ENCODE data around the gene LIPT1.

Gene LIPT1

DNA sequence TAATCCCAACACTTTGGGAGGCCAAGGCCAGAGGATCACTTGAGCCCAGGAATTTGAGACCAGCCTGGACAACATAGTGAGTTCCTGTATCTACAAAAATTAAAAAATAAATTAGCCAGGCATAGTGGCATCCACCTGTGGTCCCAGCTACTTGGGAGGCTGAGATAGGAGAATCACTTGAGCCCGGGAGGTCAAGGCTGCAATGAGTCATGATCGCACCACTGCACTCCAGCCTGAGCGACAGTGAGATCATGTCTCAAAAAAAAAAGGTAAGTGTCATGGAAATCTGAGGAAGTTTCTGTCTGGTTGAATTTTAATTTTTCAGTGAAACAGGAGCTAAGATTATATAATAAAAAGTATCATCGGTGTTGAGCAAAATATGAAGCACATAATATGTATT is 15.8 kb upstream of the LIPT1 start:
- TF ChIP-seq, protein P1, sequence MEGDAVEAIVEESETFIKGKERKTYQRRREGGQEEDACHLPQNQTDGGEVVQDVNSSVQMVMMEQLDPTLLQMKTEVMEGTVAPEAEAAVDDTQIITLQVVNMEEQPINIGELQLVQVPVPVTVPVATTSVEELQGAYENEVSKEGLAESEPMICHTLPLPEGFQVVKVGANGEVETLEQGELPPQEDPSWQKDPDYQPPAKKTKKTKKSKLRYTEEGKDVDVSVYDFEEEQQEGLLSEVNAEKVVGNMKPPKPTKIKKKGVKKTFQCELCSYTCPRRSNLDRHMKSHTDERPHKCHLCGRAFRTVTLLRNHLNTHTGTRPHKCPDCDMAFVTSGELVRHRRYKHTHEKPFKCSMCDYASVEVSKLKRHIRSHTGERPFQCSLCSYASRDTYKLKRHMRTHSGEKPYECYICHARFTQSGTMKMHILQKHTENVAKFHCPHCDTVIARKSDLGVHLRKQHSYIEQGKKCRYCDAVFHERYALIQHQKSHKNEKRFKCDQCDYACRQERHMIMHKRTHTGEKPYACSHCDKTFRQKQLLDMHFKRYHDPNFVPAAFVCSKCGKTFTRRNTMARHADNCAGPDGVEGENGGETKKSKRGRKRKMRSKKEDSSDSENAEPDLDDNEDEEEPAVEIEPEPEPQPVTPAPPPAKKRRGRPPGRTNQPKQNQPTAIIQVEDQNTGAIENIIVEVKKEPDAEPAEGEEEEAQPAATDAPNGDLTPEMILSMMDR (IDR thresholded peaks at IDR 0.05; ENCODE audit: low read depth, low read length): no peak
- DNase-seq (ENCODE audit: extremely low read depth, low read depth): no peak

DNA sequence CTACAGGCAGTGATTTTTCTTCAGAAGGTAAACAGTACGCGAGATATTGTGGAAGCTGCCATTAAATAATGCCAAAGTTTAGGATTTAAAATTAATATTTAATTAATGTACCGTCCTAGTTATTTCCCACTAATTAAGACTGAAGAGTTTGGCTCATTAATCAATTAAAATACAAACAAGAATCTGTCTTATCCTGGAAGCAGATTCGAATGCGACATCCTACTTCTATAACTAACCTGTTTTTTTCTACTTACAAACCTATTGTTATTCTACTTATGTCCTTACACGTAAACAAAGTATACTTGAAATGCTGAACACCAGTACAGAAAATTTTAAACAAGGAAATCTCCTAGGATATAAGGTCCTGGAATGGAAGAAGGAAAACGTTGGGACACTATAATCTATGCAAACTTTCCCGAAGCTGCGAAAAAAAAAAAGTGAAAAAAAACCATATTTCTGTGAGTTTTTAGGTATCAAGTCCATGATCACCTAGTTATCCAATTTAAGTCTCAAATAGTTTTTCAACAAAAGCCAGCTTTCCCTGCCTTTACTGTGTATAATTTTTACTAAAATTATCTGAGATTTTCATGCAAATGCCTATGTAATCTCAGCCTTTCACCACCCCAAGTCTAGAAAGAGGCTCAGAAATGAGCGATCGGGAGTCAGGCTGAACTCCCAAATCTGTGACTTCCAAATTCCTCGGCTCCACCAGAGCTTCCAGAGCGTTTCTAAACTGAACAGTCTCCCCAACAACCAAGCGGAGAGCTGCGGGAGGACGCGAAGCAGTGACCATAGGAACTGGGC is 14.5 kb upstream of the LIPT1 start:
- DNase-seq (ENCODE audit: extremely low read depth, low read depth): no peak

DNA sequence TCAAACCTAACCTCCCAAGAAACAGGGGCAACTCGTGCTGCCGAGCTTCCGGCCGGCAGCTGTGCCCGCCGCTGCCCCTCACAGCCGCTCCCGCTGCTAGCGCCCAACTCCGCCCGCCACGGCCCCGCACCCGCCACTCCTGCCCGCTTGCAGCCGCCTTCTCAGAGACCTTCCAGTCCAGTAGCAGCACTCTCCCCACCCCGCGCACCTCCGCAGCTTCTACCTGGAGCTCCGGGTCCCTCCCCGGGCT is 14.0 kb upstream of the LIPT1 start:
- TF ChIP-seq, protein P1 (IDR thresholded peaks at IDR 0.05; ENCODE audit: low read depth, low read length): no peak
- no peak for DNase-seq (ENCODE audit: extremely low read depth, low read depth)

More for the DNA sequence above, 14.5 kb upstream of the LIPT1 start:
- TF ChIP-seq, protein P1 (IDR thresholded peaks at IDR 0.05; ENCODE audit: low read depth, low read length): no peak

DNA sequence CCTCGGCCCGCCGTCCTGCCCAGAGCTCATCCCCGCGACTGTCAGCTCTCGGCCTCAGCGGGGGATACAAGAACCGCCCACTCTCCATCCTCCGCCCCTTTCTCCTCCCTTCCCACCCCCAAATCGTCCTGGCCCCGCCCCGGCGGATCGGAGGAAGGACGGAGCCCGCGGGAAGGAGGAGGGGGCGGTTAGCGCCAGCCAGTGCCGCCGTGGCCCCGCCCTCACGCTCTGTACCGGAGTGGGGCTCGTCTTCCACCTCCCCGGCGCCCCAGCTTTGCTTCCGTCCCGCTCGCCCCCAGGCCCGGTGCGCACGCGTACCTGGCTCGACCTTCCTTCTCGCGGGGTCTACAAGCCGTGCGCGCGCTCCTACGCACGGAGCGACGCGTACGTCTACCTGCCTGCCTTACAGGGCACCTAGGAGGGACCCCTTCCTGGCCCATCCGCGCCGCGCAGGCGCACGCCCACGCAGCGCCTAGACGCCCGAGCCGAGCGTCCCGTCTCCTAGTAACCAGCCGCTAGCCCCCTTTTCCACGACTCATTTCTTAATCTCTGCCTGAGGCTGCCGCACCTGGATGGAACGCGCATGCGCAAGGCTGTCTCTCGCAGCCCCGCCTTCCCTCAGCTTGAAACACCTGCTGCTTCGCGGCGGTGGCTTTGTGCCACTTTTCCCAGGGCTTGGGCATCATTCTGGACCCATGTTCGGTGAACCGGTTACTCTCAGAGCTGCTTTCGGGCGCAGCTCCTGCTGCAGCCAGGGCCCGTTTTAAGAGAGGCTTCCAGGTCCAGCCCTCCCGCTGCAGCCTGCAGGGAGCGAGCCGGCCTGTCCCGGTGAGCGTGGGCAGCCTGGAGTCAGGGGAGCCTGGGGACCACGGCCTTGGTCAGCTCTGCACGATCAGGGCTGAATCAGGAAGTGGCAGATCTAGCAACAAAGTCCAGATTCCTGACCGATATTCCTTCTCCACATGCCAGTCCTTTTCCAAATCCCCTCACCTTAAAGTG is 13.4 kb upstream of the LIPT1 start, which contains the start of gene C2orf15:
C2orf15 (plus strand) TSS at position 598 of the 999 bp plus-strand sequence. CDS start 8,852 bp downstream, outside the sequence.
- TF ChIP-seq, protein P1 (IDR thresholded peaks at IDR 0.05; ENCODE audit: low read depth, low read length): no peak
- peak; percentile 37 for DNase-seq (ENCODE audit: extremely low read depth, low read depth)

DNA sequence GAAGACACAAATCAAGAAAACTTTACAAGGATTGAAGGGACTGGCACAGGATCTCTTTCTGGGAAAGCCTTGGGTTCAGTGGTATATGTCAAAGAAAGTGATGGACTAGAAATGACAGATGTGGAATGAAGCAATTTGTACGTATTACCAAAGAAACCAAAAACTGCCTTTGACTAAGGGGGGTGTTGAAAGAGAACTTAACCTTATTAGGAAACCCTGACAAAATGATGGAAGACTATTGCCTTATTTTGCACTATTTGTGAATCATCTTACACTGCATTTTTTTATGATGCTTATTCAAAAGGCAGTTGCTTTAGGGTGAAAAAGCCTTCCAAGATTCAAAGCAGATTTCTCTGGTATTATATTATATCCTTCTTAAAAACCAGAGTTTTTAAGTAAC is 4.1 kb upstream of the LIPT1 start:
- TF ChIP-seq, protein P1 (IDR thresholded peaks at IDR 0.05; ENCODE audit: low read depth, low read length): no peak
- no peak for DNase-seq (ENCODE audit: extremely low read depth, low read depth)

DNA sequence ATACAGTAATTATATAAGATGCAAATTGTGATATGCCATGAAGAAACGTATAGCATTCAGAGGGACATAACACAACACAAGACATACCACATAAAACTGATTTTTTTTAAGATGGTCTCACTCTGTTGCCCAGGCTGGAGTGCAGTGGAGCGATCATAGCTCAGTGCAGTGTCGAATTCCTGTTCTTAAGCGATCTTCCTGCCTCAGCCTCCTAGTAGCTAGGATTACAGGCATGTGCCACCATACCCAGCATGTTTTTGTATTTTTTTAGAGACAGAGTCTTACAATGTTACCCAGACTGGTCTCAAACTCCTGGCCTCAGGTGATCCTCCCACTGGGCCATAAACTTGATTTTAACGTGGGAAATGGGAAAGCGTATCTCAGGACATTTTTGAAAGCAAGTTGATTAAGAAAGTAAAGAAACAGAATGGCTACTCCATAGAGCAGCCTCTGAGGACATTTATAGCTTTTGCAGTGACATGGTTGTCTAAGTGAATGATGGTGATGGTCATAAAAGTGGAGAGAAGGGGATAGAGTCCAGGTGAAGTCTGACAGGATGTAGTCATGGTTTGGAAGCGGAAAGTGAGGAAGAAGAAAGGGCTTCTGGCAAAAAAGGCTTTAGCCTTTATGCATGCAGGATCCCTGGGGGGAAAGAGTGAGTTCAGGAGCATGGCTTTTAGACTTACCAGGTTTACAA is 2.4 kb upstream of the LIPT1 start:
- DNase-seq (ENCODE audit: extremely low read depth, low read depth): no peak
- TF ChIP-seq, protein P1 (IDR thresholded peaks at IDR 0.05; ENCODE audit: low read depth, low read length): no peak

Data from AG09319 (cell line).